K562 (cell line): ENCODE data around the gene TPGS1. TPM values are rescaled to one million over a fixed set of nuclear protein-coding genes. Genes with fewer than 3 reads are reported as not detected.

ENCODE experiments used
- ATF1 ChIP-seq, 2 experiments: fragments of 450-650 bp in 1 of 2; IDR thresholded peaks; 2 replicates each; pipeline ENCODE4 v1.6.1; 2016; ENCODE audit warnings: missing compliant biosample characterization in 1 of 2, missing genetic modification characterization in 1 of 2
- CUX1 ChIP-seq: fragments of 200-800 bp; sonication (Bioruptor generic); IDR thresholded peaks from 2 replicates; pipeline ENCODE4 v1.6.1; 2016; ENCODE audit warnings: missing genetic modification characterization, missing compliant biosample characterization
- HDAC1 ChIP-seq, 2 experiments: fragments of 450-650 bp; IDR thresholded peaks; 2 replicates each; pipeline ENCODE4 v1.6.1; 2016 to 2017; ENCODE audit warnings: inconsistent platforms in 1 of 2, mild to moderate bottlenecking in 1 of 2, moderate library complexity in 1 of 2
- HLTF ChIP-seq: fragments of 450-650 bp; IDR thresholded peaks from 2 replicates; pipeline ENCODE4 v1.6.1; 2016
- HNRNPLL ChIP-seq: fragments of 200-400 bp; formaldehyde crosslinking; IDR thresholded peaks from 2 replicates; pipeline ENCODE4 v1.6.1; 2017; ENCODE audit warnings: low read length, low read depth, mild to moderate bottlenecking; ENCODE audit not compliant: poor library complexity, severe bottlenecking
- MBD2 ChIP-seq: sonication (generic); IDR thresholded peaks from 2 replicates; pipeline ENCODE4 v1.6.1; 2016; ENCODE audit warnings: low read depth, borderline replicate concordance
- MYNN ChIP-seq, 2 experiments: sonication (generic); formaldehyde crosslinking in 1 of 2; IDR thresholded peaks; 2 replicates each; pipeline versions ENCODE4 v1.5.0 to v1.6.1; 2016 to 2020; ENCODE audit warnings: antibody characterized with exemption in 1 of 2, missing genetic modification reagents in 1 of 2
- NFIX ChIP-seq: fragments of 250-450 bp; sonication (Bioruptor Pico); IDR thresholded peaks from 2 replicates; pipeline ENCODE4 v1.4.0; 2020; ENCODE audit warnings: low read depth, mild to moderate bottlenecking, moderate library complexity
- PBX2 ChIP-seq, 2 experiments: IDR thresholded peaks in 1 of 2; conservative IDR thresholded peaks in 1 of 2; 2 replicates each; pipeline ENCODE4 v1.6.1; 2016; ENCODE audit warnings: low read depth in 2 of 2, mild to moderate bottlenecking in 1 of 2, missing compliant biosample characterization in 1 of 2, missing genetic modification characterization in 1 of 2, moderate library complexity in 1 of 2
- PHB ChIP-seq: fragments of 250-450 bp; sonication (Bioruptor Pico); IDR thresholded peaks from 2 replicates; pipeline ENCODE4 v1.5.0; 2021
- RAD21 ChIP-seq, 2 experiments: fragments of 250-450 bp in 1 of 2; fragments of 450-650 bp in 1 of 2; sonication (Bioruptor Pico) in 1 of 2; formaldehyde crosslinking in 1 of 2; IDR thresholded peaks in 1 of 2; conservative IDR thresholded peaks in 1 of 2; 2 replicates each; pipeline versions ENCODE4 v1.4.0 to v1.8.0; 2020 to 2022; ENCODE audit warnings: mild to moderate bottlenecking in 2 of 2, moderate library complexity in 1 of 2
- RBM25 ChIP-seq: fragments of 200-400 bp; formaldehyde crosslinking; IDR thresholded peaks from 2 replicates; pipeline ENCODE4 v1.6.1; 2018; ENCODE audit warnings: low read length, low read depth, moderate library complexity; ENCODE audit not compliant: severe bottlenecking
- SAP30 ChIP-seq: fragments of 200-600 bp; sonication (generic); IDR thresholded peaks from 2 replicates; pipeline ENCODE4 v1.6.1; 2012; ENCODE audit warnings: borderline replicate concordance, low read depth, mild to moderate bottlenecking, moderate library complexity, low read length, control low read depth, inconsistent platforms; ENCODE audit not compliant: insufficient read depth, poor library complexity, severe bottlenecking
- SP2 ChIP-seq: IDR thresholded peaks from 2 replicates; pipeline ENCODE4 v1.6.1; 2011; ENCODE audit warnings: mild to moderate bottlenecking, low read depth, low read length, moderate library complexity; ENCODE audit not compliant: poor library complexity, severe bottlenecking; ENCODE audit errors: extremely low read depth
- STAT5B ChIP-seq: fragments of 250-450 bp; sonication (Bioruptor Pico); IDR thresholded peaks from 2 replicates; pipeline ENCODE4 v1.8.0; 2021; ENCODE audit warnings: mild to moderate bottlenecking, inconsistent platforms
- ZKSCAN3 ChIP-seq: fragments of 250-450 bp; sonication (Bioruptor Pico); IDR thresholded peaks from 2 replicates; pipeline ENCODE4 v1.4.0; 2020
- ZNF12 ChIP-seq: sonication (generic); formaldehyde crosslinking; IDR thresholded peaks from 2 replicates; pipeline ENCODE4 v1.4.0; 2020; ENCODE audit warnings: mild to moderate bottlenecking, missing genetic modification reagents
- ZNF3 ChIP-seq: fragments of 250-450 bp; sonication (Bioruptor Pico); IDR thresholded peaks from 2 replicates; pipeline ENCODE4 v1.5.0; 2021; ENCODE audit warnings: mild to moderate bottlenecking, moderate library complexity
- ZNF75A ChIP-seq: fragments of 450-650 bp; formaldehyde crosslinking; IDR thresholded peaks from 2 replicates; pipeline ENCODE4 v1.4.0; 2020; ENCODE audit warnings: mild to moderate bottlenecking
- polyA plus RNA-seq, 8 experiments: library from polyadenylated mRNA; depleted of rRNA in 4 of 8; stranded (reverse) in 5 of 8; unstranded in 3 of 8; fragments of >200 nt; fragmentation: Nextera tagmentation in 2 of 8; fragmentation: Illumina TruSeq in 1 of 8; extraction: Ambion mirVana in 2 of 8; extraction: Trizol in 1 of 8; gene quantifications; 2 replicates each; pipeline versions ENCODE4 v1.2.1 to v1.2.3, GENCODE V29; 2011 to 2014; ENCODE audit warnings: inconsistent platforms in 1 of 8, missing spikeins in 1 of 8
- total RNA-seq, 7 experiments: library from RNA; depleted of rRNA in 6 of 7; stranded (reverse); fragments of >200 nt in 6 of 7; fragmentation: Illumina TruSeq in 2 of 7; extraction: Trizol in 2 of 7; gene quantifications; 2 replicates each; pipeline versions ENCODE4 v1.2.1 to v1.2.3, GENCODE V29; 2011 to 2021; ENCODE audit warnings: low replicate concordance in 1 of 7

TPGS1 gene
- total and polyA plus RNA-seq, 9 of the 15 experiments (the other 6 are each of a cell fraction or from before 2014, with no cell fraction given): 0.30 to 31.6 (median 1.2) TPM; not detected in 2

GRCh38 chr19:495402-496111 is 11.7 kb upstream of the TPGS1 start (continued):
- no peak for TF ChIP-seq RBM25
- TF ChIP-seq PBX2 (CRISPR knock-in tag; IDR thresholded peaks at IDR 0.05; ENCODE audit: low read depth): no peak
- TF ChIP-seq PBX2 (tag; conservative IDR thresholded peaks at IDR 0.05; ENCODE audit: low read depth): no peak
- no peak for TF ChIP-seq ZNF12
- no peak for TF ChIP-seq MYNN (IDR thresholded peaks at IDR 0.05)
- TF ChIP-seq MYNN (CRISPR knock-in tag; IDR thresholded peaks at IDR 0.05): no peak
- no peak for TF ChIP-seq ATF1 (CRISPR knock-in tag; IDR thresholded peaks at IDR 0.05)
- peak; percentile 30; the same call in 1 of the 2 replicates for TF ChIP-seq ATF1 (tag; IDR thresholded peaks at IDR 0.05)
- no peak for TF ChIP-seq HLTF
- no peak for TF ChIP-seq SP2
- TF ChIP-seq SAP30: no peak
- peak in 1 of 2 experiments; percentile 55; a peak in 2 of 4 replicates for TF ChIP-seq HDAC1 (IDR thresholded peaks at IDR 0.05)
- no peak for TF ChIP-seq MBD2
- TF ChIP-seq PHB: 0 out of 2 replicates have a peak, but pooled peaks have one; percentile 24
- no peak for TF ChIP-seq HNRNPLL
- TF ChIP-seq RAD21 (CRISPR knock-in tag; conservative IDR thresholded peaks at IDR 0.05 in 1 of 2, IDR thresholded peaks at IDR 0.05 in 1 of 2): peak; percentile 26 to 58; a peak in 3 of 4 replicates
- no peak for TF ChIP-seq ZNF3
- no peak for TF ChIP-seq NFIX
- TF ChIP-seq CUX1 (CRISPR knock-in tag): no peak
- TF ChIP-seq STAT5B (CRISPR knock-in tag): no peak
- no peak for TF ChIP-seq ZKSCAN3
- TF ChIP-seq ZNF75A (CRISPR knock-in tag): no peak
